ENCODE measurements around the gene ACOT12.

DNA sequence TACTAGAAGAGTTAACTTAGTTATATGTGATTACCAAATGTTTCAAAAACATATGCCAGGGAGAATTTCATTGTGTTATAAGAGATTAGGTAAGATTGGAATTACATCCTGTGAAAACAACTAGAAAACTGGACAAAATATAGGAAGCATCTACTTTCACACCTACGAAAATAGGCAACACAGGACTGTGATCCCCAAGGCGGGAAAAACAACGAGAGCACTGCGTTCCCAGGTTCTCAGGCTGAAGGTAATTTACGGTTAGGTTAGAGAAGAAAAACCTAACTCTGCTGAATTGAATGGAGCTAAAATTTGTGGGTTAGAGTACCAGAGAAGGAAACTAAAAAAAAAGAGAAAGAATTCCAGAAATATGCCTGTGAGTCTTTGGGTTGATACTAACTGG, 28.4 kb downstream of the ACOT12 start:
- TF ChIP-seq POLR2A (IDR thresholded peaks at IDR 0.05) (no peak), EP300 (IDR thresholded peaks at IDR 0.05) (no peak)
